NCI-H2081 (cell line): ENCODE results near the gene MSH4.
"Not testable (repeated sequence)": the region's sequence is repeated elsewhere in the genome, so short reads cannot be mapped to it uniquely, and the experiment has no call there.

ENCODE experiments used
- DNase-seq, 2 experiments: peaks; one replicate each; lab custom pipeline; 2025; lab: John Stamatoyannopoulos, UW

MSH4 gene

DNA sequence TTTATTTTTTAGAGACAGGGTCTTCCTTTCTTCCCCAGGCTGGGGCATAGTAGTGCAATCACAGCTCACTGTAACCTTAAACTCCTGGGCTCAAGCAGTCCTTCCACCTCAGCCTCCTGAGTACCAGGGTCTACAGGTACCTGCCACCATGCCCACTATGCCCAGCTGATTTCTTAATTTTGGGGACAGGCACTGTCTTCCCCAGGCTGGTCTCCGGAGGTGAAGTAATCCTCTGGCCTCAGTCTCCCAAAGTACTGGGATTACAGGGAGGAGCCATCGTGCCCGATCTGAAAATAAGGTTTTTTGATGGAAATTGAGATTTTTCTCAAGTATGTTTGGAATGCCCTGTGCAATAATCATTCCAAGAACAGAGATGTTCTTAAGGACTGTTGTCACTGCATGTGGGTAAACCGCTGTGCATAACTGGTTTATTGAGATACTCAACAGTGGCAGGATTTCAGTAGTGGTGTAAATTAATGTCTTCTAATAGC lies 934 bp upstream of the MSH4 start:
- no peak for DNase-seq

DNA sequence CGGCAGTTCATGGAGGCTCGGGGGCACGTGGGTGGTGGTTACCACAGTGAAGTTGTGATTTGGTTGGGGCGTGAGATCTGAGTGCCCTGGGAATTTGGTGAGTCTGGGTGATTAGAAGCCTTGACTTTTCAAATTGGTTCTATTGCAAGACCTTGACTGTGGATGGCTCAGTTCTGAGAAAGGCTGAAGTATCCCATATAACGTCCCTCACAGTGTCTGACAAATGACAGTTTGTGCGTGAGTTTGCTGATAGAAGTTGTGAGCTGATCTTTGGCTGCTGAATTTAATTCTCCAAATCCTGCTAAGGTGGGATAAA lies 549 bp downstream of the MSH4 start:
- no peak for DNase-seq

DNA sequence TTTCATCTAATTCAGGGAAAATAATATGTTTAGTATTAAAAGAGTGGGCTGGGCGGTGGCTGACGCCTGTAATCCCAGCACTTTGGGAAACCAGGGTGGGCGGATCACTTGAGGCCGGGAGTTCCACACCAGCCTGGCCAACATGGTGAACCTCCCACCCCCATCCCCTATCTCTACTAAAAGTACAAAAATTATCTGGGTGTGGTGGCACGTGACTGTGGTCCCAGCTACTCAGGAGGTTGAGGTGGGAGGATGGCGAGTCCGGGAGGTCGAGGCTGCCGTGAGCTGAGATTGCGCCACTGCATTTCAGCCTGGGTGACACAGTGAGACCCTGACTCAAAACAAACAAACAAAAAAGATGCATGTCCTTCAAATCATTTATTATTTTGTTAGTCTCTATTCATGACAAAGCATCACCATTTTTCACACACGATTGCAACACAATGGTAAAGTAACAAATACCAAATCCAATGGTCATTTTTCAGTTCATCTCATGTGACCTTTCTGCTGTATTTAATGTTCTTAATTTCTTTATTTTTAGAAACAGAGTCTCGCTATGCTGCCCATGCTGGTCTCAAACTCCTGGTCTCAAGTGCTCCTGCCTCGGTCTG lies 1.0 kb downstream of the MSH4 start:
- DNase-seq, result no peak

DNA sequence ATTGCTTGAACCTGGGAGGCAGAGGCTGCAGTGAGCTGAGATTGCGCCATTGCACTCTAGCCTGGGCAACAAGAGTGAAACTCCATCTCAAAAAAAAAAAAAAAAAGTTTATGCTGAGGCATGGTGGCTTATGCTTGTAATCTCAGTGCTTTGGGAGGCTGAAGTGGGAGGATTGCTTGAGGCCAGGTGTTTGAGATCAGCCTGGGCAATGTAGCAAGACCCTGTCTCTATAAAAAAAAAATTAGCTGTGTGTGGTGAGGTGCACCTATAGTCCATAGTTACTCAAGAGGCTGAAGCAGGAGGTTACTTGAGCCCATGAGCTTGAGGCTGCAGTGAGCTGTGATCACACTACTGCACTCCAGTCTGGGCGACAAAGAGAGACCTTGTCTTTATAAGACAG lies 4.8 kb downstream of the MSH4 start:
- DNase-seq, result not testable (repeated sequence)

DNA sequence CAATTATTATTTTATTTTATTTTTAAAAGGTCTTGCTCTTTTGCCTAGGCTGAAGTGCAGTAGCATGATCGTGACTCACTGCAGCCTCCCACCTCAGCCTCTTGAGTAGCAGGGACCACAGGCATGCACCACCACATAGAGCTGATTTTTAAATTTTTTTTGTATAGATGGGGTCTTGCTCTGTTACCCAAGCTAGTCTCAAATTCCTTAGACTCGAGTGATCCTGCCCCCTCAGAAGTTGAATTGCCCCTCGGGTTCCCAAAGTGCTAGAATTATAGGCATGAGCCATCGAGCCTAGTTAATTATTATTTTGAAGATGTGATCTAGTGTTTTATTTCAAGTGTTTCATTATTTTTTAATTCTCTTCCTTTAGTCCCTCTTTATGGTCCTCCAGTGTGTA lies 12.2 kb downstream of the MSH4 start:
- DNase-seq, result no peak

DNA sequence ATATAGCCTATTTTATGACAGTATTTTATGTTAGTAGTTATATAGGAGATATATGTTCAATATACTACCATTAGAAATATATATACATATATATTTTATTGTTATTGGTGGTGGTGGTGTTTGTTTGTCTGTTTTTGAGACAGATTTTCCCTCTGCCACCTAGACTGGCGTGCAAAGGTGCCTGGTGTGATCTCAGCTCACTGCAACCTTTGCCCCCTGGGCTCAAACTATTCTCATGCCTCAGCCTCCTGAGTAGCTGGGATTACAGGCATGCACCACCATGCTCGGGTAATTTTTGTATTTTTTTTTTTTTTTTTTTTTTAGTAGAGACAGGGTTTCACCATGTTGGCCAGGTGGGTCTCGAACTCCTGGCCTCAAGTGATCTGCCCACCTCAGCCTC lies 13.4 kb downstream of the MSH4 start:
- DNase-seq, result not testable (repeated sequence)

DNA sequence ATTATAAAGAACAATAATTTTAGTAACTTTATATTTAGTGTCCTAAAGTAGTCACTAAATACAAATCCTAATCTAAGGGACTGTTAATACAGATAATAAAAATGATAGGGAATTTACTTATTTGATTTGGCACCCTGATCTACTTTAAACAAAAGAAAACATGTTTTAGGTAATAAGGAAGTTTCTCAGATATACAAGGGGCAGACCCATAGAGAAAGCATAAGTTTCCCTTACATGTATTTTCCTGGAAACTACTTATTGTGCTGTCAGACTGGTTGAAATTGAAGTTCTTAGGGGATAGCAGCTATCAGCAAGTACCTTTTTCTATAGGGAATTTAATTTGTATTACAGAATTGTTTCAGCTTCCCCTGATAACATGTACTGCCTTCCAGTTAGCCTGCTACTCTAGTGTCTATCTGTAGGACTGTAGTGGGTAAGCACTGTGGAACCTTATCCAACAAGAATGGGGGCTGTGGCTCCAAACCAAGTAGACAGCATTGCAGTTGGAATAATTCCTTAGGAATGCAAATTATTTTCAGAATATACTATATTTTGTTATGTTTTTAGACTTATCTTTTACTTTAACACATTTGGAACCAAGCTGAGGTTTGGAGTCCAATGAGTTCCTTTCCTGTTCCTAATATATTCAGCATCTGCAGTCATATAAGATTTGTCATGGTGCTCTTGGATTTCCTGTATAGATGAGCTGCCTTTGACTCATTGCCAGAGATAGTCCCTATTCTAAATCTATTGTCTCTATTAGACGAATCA lies 14.7 kb downstream of the MSH4 start:
- no peak for DNase-seq

DNA sequence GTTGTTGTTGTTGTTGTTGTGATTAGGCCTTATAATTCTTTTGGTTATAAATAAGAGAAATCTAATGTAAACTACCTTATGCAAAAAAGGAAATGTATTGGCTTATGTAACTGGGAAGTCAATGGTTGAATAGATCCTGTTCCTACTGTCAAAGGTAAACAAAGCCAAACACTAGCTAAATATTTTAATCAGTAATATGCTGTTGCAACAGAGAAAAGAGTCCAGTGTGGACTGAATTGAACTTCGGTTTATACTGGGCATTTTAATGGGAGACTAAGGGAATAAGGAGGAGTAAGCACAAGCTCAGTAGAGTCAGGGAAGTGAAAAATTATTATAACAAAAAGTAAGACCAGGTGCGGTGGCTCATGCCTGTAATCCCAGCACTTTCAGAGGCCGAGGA lies 15.4 kb downstream of the MSH4 start:
- no peak for DNase-seq

DNA sequence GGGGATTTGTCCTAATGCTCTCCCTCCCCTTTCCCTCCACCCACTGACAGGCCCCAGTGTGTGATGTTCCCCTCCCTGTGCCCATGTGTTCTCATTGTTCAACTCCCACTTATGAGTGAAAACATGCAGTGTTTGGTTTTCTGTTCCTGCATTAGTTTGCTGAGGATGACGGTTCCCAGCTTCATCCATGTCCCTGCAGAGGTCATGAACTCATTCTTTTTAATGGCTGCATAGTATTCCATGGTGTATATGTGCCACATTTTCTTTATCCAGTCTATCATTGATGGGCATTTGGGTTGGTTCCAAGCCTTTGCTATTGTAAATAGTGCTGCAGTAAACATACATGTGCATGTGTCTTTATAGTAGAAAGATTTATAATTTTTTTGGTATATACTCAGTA lies 26.9 kb downstream of the MSH4 start:
- DNase-seq, result not testable (repeated sequence)

DNA sequence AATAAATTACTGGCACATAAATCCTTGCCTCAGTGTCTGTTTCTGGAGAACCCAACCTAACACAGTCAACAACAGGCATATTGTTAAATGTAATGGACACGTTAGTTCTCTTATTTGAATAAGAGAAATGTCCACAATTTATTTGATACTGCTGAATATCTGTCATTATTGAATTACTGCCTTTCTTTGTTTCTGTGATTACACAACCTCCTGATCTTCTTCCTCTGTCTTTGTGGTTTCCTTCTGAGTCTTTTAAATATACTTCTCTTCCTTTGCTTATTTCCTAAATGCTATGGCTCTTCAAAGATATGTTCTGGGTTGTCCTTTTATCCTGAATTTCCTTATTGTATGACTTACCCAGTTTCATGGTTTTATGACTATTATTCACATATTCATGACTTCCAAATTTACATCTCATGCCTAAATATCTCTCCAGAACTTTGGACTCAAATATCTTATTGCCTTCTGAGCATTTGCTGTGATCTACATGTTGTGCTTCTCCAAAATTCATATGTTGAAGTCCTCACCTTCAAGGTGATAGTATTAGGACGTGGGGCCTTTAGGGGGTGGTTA lies 39.9 kb downstream of the MSH4 start:
- no peak for DNase-seq

DNA sequence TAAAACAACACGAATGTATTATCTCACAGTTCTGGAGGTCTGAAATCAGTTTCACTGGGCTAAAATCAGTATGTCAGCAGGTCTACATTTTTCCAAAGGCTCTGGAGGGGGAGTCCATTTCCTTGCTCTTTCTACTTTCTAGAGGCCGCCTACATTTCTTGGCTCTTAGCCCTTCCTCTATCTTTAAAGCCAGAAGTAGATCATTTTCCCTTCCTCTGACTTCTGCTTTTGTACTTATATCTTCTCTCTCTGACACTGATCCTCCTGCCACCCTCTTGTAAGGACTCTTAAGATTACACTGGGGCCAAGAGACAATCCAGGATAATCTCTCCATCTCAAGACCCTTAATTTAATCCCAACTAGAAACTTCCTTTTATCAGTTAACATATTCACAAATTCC lies 41.4 kb downstream of the MSH4 start:
- no peak for DNase-seq

DNA sequence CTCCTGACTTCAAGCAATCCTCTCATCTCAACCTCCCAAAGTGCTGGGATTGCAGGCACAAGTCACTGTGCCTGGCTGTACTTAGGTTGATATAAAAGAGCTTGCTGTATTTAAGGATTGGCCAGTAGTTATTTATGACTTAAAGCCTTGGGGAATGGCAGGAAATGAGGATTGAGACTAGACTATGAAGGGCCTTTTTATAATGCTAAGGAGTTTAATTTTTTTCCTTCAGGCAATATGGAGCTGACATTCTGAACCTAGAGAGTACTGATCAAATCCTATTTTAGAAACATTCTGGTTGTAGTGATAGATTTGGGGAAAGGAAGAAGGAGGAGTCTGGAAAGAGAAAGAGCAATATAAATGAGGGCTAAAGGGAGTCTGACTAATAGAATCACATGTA lies 44.7 kb downstream of the MSH4 start:
- no peak for DNase-seq

DNA sequence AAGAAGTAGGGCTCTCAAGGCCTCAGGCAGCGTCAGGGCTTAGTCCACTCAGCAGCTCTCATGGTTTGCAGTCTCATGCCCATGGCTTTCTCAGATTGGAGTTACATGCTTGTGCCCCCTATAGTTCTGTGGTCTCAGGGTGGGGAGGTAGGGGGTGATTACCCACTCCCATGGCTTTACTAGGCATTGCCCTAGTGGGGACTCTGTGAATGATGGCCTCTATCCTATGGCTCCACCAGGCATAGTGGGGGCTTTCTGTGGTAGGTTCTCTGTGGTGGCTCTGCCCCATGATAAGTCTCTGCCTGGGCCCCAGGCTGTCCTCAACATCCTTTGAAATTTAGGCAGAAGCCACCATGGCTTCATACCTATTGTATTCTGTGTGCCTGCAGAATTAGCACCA lies 48.9 kb downstream of the MSH4 start:
- DNase-seq, result no peak

DNA sequence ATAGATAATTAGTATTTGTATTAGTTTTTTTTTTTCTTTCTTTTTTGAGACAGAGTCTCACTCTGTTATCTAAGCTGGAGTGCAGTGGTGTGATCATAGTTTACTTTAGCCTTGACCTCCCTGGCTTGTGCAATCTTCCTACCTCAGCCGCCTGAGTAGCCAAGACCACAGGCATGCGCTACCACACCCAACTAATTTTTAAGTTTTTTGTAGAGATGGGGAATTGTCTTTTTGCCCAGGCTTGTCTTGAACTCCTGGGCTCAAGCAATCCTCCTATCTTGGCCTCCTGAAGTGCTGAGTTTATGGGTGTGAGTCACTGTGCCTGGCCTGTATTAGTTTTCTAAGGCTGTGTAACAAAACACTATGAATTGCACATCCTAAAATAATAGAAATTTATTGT lies 58.3 kb downstream of the MSH4 start:
- DNase-seq, result no peak

DNA sequence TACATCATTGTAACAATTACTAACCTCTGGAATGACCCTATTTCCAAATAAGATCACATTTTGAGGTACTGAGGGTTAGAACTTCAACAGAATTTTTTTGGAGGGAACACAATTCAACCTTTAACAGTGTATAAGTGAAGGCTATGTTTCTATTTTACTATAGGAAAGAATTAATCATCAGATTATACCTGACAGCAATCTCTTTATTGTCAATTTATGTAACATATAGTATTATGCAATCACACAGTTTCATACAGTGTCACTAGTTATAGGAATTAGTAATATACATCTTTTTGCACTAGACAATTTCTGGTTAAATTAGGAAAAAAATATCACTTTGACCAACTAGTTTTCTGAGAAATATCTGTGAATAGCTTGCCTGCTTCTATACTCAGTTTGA lies 59.1 kb downstream of the MSH4 start:
- DNase-seq, result no peak

DNA sequence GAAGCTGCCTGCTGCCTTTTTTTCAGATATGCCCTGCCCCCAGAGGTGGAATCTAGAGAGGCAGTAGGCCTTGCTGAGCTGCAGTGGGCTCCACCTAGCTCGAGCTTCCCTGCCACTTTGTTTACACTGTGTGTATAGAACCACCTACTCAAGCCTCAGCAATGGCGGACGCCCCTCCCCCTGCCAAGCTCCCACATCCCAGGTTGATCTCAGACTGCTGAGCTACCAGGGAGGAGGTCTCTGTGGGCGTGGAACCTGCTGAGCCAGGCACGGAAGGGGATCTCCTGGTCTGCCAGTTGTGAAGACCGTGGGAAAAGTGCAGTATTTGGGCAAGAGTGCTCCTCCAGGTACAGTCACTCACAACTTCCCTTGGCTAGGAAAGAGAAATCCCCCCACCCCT lies 65.1 kb downstream of the MSH4 start:
- DNase-seq, result no peak

DNA sequence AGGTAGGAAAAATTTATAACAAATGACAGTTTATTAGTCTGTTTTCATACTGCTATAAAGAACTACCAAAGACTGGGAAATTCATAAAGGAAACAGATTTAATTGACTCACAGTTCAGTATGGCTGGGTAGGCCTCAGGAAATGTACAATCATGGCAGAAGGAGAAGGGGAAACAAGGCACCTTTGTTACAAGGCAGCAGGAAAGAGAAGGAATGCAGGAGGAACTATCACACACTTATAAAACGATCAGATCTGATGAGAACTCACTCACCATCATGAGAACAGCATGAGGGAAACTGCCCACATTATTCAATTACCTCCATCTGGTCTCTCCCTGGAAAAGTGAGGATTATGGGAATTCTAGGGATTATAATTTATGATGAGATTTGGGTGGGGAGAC lies 74.3 kb downstream of the MSH4 start:
- no peak for DNase-seq

DNA sequence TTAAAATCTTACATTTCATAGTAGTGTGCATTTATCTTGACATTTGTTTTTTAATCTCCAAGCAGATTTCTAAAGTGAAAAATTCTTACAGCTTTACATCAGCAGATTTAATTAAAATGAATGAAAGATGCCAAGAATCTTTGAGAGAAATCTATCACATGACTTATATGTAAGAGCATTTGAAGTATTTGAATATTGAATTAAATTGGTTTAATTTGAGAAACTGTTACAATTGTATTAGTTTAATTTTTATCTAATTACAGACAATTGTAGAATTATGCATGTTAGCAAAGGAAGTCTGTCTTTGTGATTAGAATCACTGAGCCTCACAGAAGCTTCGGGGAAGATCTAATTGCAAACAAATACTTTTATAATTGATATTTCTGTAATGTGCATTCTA lies 83.3 kb downstream of the MSH4 start:
- no peak for DNase-seq

DNA sequence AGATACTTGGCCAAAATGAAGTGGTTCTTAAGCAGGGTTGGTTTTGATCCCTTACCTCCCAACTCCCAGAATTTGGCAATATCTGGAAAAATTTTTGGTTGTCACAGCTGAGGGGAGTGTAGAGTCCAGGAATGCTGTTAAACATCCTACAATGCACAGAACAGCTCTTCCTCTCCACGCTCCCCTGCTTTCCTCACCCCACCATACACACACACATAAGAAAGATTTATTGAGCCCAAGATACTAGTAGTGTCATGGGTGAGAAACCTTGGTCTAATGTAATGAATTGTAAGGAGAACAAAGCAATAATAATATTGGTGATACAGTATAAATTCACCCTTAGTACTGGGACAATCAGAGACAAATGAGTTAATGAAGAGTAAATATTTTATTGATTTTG lies 87.8 kb downstream of the MSH4 start:
- no peak for DNase-seq

DNA sequence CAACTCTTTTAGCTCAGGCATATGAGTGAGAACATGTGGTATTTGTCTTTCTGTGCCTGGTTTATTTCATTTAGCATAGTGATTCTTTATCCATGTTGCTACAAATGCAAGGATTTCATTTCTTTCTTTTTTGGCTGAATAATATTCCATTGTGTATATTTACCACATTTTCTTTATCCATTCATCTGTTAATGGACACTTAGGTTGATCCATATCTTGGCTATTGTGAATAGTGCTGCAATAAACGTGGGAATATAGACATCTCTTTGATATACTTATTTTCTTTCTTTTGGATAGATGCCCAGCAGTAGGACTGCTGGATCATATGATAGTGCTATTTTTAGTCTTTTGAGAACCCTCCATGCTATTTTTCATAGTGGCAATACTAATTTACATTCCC lies 104.7 kb downstream of the MSH4 start:
- no peak for DNase-seq

DNA sequence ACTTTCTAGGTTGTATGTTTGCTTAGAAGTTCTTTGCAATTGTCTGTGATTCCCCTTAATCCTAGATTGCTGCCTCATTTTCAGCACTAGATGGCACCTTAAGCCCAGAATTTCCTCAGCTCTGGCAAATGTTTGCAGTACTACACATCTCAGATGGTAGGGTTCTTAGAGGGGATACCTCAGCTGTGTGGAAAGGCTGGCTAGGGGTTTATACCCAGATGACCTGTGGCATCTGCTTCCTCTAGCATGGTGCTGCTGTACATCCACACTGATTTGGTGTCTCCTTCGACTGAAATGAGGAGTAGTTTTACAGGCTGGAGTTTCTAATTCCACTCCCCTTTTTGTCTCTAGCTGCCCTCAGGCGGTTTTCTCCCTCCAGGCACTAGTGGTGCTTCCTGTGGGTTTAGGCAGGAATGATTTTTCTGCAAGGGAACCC lies 112.1 kb downstream of the MSH4 start:
- DNase-seq, result peak in 1 of 2 experiments; percentile 29

DNA sequence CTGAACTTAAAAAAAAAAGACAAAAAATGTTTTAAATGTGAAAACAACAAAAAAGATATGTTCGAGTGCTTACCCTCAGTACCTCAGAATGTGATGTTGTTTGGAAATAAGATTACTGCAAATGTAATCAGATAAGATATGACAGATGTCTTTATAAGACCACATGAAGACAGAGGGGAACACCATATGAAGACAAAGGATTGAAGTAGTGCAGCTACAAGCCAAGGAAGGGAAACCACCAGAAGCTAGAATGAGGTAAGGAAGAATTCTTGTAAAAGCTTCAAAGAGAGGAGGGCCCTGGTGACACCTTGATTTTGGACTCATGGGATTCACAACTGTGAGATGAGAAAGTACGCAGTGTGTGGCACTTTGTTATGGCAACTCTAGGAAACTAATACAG lies 120.2 kb downstream of the MSH4 start:
- DNase-seq, result no peak

DNA sequence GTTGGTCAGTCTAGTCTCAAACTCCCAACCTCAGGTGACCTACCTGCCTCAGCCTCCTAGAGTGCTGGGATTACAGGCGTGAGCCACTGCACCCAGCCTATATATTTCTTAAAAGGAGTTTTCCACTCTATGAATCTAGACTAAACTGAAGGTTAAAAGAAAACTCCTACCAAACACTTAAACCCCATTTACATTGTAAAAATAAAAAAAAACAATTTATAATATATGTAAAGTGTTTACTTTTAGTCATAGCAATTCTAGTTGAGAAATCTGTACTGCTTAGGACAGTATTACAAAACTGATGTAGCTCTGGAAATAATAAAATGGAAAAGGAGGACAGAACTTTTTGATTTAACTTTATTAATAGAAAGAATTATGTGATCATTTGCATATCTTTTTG lies 126.0 kb downstream of the MSH4 start:
- no peak for DNase-seq

DNA sequence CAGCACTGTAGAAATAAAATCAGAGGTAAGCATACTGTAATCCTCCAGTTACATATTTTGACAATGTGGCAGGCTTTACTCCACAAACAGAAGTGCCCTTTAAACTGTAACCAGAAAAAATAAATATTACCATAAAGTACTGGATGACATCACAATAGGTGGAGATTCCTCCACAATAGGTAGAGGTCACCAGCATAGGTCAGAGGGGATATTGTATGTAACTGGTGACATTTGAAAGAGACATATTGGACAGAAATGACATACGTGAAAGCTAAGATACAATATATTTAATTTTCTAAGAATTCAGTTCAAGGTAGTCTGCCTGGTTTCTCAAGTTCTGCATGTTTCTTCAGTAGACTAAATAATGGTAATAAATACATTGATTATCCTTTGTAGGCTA lies 135.6 kb downstream of the MSH4 start, which contains the start of gene ASB17:
Gene ASB17, minus strand, starts transcription at position 101 of the 400 bp plus-strand sequence. CDS start 113 bp downstream, outside the sequence.
- no peak for DNase-seq
